ENCODE results near the gene SCLT1. TPM values are rescaled to one million over a fixed set of nuclear protein-coding genes. Genes with fewer than 3 reads are reported as not detected.

Gene SCLT1
- total and polyA plus RNA-seq, 7 donors: 3.0 to 18.8 (median 9.9) TPM

DNA sequence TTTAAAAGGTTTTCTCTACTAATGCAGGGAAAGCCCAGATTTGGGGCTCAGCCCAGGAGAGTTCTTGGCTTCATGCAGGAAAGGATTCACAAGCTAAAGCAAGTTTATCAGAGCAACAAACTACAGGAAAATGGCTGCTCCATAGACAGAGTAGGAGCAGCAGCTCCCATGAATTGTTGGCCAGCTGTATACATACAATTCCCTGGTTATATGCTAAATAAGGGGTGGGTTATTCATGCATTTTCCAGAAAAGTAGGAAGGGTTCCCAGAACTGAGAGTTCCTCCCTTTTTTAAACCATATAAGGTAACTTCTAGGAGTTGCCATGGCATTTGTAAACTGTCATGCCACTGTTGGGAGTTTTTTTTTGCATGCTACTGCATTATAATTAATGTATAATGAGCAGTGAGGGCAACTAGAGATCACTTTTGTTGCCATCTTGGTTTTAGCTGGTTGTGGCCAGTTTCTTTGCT, 5.2 kb upstream of the SCLT1 start:
- Histone ChIP-seq H3K4me3 (no peak overlapping the region), H3K36me3 (peaks cover 0 to 2% (median 0%) of the 10 kb centered on the region in 4 donors), H3K9me3 (no peaks in the 10 kb centered on the region), H3K27me3 (no peaks in the 10 kb centered on the region), H3K4me1 (peaks cover 0 to 10% (median 6%) of the 10 kb centered on the region in 4 donors), H3K27ac (no peak overlapping the region)
- no peak for DNase-seq
- TF ChIP-seq EP300 (IDR thresholded peaks at IDR 0.05) (no peak), POLR2AphosphoS5 (IDR thresholded peaks at IDR 0.05) (no peak), POLR2A (IDR thresholded peaks at IDR 0.05) (no peak)
- TF ChIP-seq, protein P1, sequence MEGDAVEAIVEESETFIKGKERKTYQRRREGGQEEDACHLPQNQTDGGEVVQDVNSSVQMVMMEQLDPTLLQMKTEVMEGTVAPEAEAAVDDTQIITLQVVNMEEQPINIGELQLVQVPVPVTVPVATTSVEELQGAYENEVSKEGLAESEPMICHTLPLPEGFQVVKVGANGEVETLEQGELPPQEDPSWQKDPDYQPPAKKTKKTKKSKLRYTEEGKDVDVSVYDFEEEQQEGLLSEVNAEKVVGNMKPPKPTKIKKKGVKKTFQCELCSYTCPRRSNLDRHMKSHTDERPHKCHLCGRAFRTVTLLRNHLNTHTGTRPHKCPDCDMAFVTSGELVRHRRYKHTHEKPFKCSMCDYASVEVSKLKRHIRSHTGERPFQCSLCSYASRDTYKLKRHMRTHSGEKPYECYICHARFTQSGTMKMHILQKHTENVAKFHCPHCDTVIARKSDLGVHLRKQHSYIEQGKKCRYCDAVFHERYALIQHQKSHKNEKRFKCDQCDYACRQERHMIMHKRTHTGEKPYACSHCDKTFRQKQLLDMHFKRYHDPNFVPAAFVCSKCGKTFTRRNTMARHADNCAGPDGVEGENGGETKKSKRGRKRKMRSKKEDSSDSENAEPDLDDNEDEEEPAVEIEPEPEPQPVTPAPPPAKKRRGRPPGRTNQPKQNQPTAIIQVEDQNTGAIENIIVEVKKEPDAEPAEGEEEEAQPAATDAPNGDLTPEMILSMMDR (IDR thresholded peaks at IDR 0.05): no peak
- intact Hi-C loops (cut with DNase I): no loop called here

DNA sequence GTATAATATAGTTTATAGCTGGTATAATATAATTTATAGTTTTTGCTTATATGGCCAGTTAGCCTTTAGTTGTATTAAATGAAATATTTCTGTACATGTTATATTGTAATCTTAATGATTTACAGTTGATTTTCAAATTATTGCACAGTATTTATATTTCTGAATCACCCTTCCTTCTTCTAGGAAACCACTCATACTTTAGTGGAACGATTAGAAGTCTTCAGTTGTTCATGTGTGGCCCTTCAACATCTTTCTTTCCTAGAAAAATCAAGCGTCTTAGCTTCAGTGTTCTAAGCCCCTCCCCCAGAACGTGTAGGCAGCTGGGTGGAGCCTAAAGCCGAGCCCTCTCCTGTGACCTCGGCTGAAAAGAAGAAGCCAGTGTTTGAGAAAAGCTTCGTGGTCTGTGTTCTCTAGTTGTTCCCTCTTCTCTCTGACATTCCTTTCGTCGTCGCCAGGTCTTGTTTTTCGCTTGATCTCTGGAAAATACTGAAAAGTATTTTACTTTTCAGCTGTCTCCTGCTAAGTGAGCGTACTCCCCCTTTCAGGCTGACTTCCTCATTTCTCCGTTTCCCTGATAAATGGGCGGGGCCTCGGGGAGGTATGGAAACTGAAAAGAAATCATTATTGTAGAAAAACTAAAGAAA, 2.6 kb upstream of the SCLT1 start, which contains the start of gene C4orf33:
C4orf33 (plus strand) TSS at position 342 of the 644 bp plus-strand sequence. CDS start 6,459 bp downstream, outside the sequence.
- H3K4me1 ChIP-seq: peaks cover 0 to 24% (median 18%) of the 10 kb centered on the region in 4 donors
- 2% methylated on average over 14 of the region's 14 CpGs for WGBS, 2 donors
- H3K36me3 ChIP-seq: no peaks in the 10 kb centered on the region
- no peaks in the 10 kb centered on the region for H3K9me3 ChIP-seq
- peak within 1 kb of the TSS; percentile 72 to 80 (median 76) for H3K27ac ChIP-seq
- intact Hi-C loops (cut with DNase I): no loop called here
- H3K4me3 ChIP-seq: peak within 1 kb of the TSS; percentile 50 to 59 (median 52)
- no peaks in the 10 kb centered on the region for H3K27me3 ChIP-seq
- TF ChIP-seq POLR2AphosphoS5 (IDR thresholded peaks at IDR 0.05) (peak in 3 of 4 donors; percentile 42 to 46 (median 46)), EP300 (IDR thresholded peaks at IDR 0.05) (no peak), POLR2A (IDR thresholded peaks at IDR 0.05) (no peak)
- peak; percentile 81 for DNase-seq

DNA sequence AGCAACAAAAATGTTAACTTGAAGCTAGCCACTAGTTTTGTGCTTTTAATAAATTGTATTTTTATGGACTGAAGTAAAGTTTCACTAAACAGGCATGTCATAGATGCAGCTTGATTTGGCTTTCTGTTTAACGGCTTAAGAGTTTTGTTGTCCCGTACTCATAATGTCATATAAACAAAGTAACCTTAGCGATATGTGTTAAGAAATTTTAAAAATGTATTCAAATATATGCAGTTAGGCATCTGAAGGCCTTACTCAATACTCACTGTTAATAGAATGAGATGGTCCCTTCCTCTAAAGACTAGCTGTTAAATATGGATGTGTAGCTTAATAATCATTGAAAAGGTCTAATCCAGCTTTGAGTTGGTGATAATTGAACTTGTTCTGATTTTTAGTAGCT, 1.0 kb upstream of the SCLT1 start:
- WGBS, 2 donors: 69 to 79% methylated on average over 3 of the region's 3 CpGs
- TF ChIP-seq, protein P1 (IDR thresholded peaks at IDR 0.05): no peak
- no peak for TF ChIP-seq EP300 (IDR thresholded peaks at IDR 0.05)
- H3K9me3 ChIP-seq: no peaks in the 10 kb centered on the region
- peak overlapping the region in 2 of 4 donors; percentile 77 for H3K4me3 ChIP-seq
- H3K27ac ChIP-seq: peak overlapping the region; percentile 96 to 98 (median 96)
- DNase-seq: no peak
- no peaks in the 10 kb centered on the region for H3K27me3 ChIP-seq
- intact Hi-C loops (cut with DNase I): loop anchor here (5.0 kb wide), 4 partner anchors 282 to 807 kb away; partner anchors contain the start of gene PGRMC2
- H3K4me1 ChIP-seq: peaks cover 0 to 24% (median 18%) of the 10 kb centered on the region in 4 donors
- H3K36me3 ChIP-seq: no peaks in the 10 kb centered on the region

DNA sequence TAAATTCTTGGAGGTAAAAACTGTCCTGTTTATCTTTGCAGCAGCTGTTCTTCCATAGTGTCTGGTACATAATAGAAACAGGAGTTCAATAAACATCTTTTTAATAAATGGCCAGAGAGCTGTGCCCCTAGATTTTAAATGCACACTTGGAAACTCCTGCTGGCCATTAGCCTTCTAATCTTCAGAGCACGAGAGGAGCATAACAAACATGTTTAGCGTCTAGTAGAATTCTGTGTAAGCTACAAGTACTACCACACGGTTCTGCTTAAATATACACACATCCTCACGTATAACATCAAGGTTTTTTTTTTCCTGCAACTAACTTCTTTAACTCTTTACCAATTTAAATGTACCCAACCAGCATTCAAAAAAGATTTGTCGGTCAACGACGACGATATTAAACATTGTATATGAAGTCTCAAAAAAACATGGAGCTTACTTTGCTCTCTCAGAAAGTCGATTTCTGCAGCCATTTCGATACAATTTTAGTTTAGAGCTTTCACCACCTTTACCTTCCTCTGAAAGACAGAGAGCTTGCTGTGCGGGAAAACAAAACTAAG, 628 bp downstream of the SCLT1 start:
- Histone ChIP-seq H3K9me3 (no peaks in the 10 kb centered on the region), H3K4me1 (peaks cover 0 to 24% (median 18%) of the 10 kb centered on the region in 4 donors), H3K4me3 (peak overlapping the region; percentile 77 to 88 (median 78)), H3K36me3 (no peaks in the 10 kb centered on the region), H3K27ac (peak overlapping the region; percentile 96 to 98 (median 96)), H3K27me3 (no peaks in the 10 kb centered on the region)
- 0 to 1% methylated on average over 11 of the region's 11 CpGs for WGBS, 2 donors
- intact Hi-C loops (cut with DNase I): loop anchor here (5.0 kb wide), 4 partner anchors 280 to 805 kb away; partner anchors contain the start of gene PGRMC2
- no peak for DNase-seq
- no peak for TF ChIP-seq EP300 (IDR thresholded peaks at IDR 0.05)
- no peak for TF ChIP-seq POLR2A (IDR thresholded peaks at IDR 0.05)
- TF ChIP-seq POLR2AphosphoS5 (IDR thresholded peaks at IDR 0.05): no peak
- TF ChIP-seq, protein P1 (IDR thresholded peaks at IDR 0.05): no peak

DNA sequence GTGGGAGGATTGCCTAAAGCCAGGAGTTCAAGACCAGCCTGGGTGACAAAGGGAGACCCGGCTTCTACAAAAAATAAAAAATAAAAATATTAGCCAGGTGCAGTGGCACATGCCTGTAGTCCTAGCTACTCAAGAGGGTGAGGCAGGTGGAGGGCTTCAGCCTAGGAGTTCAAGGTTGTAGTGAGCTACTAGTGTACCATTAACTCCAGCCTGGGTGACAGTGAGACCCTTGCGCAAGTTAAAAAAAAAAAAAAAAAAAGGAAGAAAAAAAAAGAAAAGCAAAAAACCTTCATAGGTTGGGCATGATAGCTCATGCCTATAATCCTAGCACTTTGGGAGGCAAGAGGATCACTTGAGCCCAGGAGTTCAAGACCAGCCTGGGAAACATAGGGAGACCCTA, 5.8 kb downstream of the SCLT1 start:
- Histone ChIP-seq H3K27ac (no peak overlapping the region), H3K9me3 (no peaks in the 10 kb centered on the region), H3K36me3 (no peaks in the 10 kb centered on the region), H3K4me3 (no peak overlapping the region), H3K27me3 (no peaks in the 10 kb centered on the region), H3K4me1 (peaks cover 0 to 12% (median 10%) of the 10 kb centered on the region in 4 donors)
- TF ChIP-seq, protein P1 (IDR thresholded peaks at IDR 0.05): no peak
- TF ChIP-seq POLR2AphosphoS5 (IDR thresholded peaks at IDR 0.05) (no peak), POLR2A (IDR thresholded peaks at IDR 0.05) (no peak)
- intact Hi-C loops (cut with DNase I): no loop called here
- 96 to 97% methylated on average over 2 of the region's 2 CpGs for WGBS, 2 donors
- DNase-seq: no peak

All from sigmoid colon (tissue), 7 donors.